Neural cell (in vitro differentiated cells): Measurements from ENCODE around the gene CCL26. TPM values are rescaled to one million over a fixed set of nuclear protein-coding genes. Genes with fewer than 3 reads are reported as not detected.

ENCODE experiments used
- H2AFZ ChIP-seq: fragments of 200-600, 300-800 bp; sonication (generic), shearing (Covaris generic); 2 replicates; pipeline ENCODE4 v1.6.0; 2014; ENCODE audit warnings: low read depth, mild to moderate bottlenecking, antibody characterized with exemption, low read length, moderate library complexity
- H3F3A ChIP-seq: fragments of 200-600 bp; shearing (Covaris generic); 2 replicates; pipeline ENCODE4 v1.6.1; 2016; ENCODE audit warnings: mild to moderate bottlenecking, moderate library complexity, mixed read lengths, antibody characterized with exemption, low read length; ENCODE audit not compliant: insufficient read depth, poor library complexity, severe bottlenecking
- H3K27ac ChIP-seq: fragments of 200-600, 300-800 bp; sonication (generic), shearing (Covaris generic); 2 replicates; pipeline ENCODE4 v1.5.1; 2014; ENCODE audit warnings: mild to moderate bottlenecking, low read length, moderate library complexity
- H3K27me3 ChIP-seq: fragments of 300-800, 200-600 bp; sonication (generic), shearing (Covaris generic); 2 replicates; pipeline ENCODE4 v1.6.0; 2014; ENCODE audit warnings: mild to moderate bottlenecking, low read depth, low read length, moderate library complexity; ENCODE audit not compliant: insufficient read depth
- H3K36me3 ChIP-seq: fragments of 300-800, 200-600 bp; sonication (generic), shearing (Covaris generic); 2 replicates; pipeline ENCODE4 v1.5.1; 2014; ENCODE audit warnings: mild to moderate bottlenecking, antibody characterized with exemption, low read length, moderate library complexity; ENCODE audit not compliant: insufficient read depth
- H3K4me2 ChIP-seq: fragments of 300-800, 200-600 bp; sonication (generic), shearing (Covaris generic); 2 replicates; pipeline ENCODE4 v1.6.0; 2014; ENCODE audit warnings: mild to moderate bottlenecking, low read length
- H3K4me3 ChIP-seq: fragments of 300-800, 200-600 bp; sonication (generic), shearing (Covaris generic); 2 replicates; pipeline ENCODE4 v1.5.1; 2014; ENCODE audit warnings: mild to moderate bottlenecking, low read length, moderate library complexity
- H3K79me2 ChIP-seq: fragments of 200-600 bp; shearing (Covaris generic); replicated peaks from 2 replicates; pipeline ENCODE4 v1.6.0; 2014; ENCODE audit warnings: mild to moderate bottlenecking, low read length, moderate library complexity; ENCODE audit not compliant: insufficient read depth
- H3K9ac ChIP-seq: fragments of 300-800, 200-600 bp; sonication (generic), shearing (Covaris generic); 2 replicates; pipeline ENCODE4 v1.6.1; 2016; ENCODE audit warnings: mild to moderate bottlenecking, low read length, mixed read lengths
- H3K9me2 ChIP-seq: fragments of 200-600 bp; shearing (Covaris generic); 2 replicates; pipeline ENCODE4 v1.6.1; 2016; ENCODE audit warnings: mild to moderate bottlenecking, low read length, mixed read lengths; ENCODE audit not compliant: insufficient read depth
- H3K9me3 ChIP-seq: fragments of 200-600, 300-800 bp; sonication (generic), shearing (Covaris generic); 2 replicates; pipeline ENCODE4 v1.6.1; 2016; ENCODE audit warnings: mild to moderate bottlenecking, mixed run types, low read length, moderate library complexity, mixed read lengths
- H4K20me1 ChIP-seq: fragments of 200-600 bp; shearing (Covaris generic); 2 replicates; pipeline ENCODE4 v1.6.1; 2016; ENCODE audit warnings: mild to moderate bottlenecking, mixed run types; ENCODE audit not compliant: insufficient read depth
- CTCF ChIP-seq: fragments of 450-650 bp; IDR thresholded peaks from 2 replicates; pipeline ENCODE4 v1.5.1; 2014; ENCODE audit warnings: antibody characterized with exemption, mild to moderate bottlenecking, moderate library complexity; ENCODE audit not compliant: poor library complexity, severe bottlenecking
- EP300 ChIP-seq: fragments of 450-650 bp; conservative IDR thresholded peaks from 2 replicates; pipeline ENCODE4 v1.6.1; 2014; ENCODE audit warnings: antibody characterized with exemption, mild to moderate bottlenecking, moderate library complexity; ENCODE audit not compliant: poor library complexity, severe bottlenecking
- EZH2 ChIP-seq: fragments of 200-600, 300-800 bp; shearing (Covaris generic), sonication (generic); IDR thresholded peaks from 2 replicates; pipeline ENCODE4 v1.6.1; 2014; ENCODE audit warnings: antibody characterized with exemption, low read length, borderline replicate concordance, mild to moderate bottlenecking; ENCODE audit not compliant: insufficient read depth, poor library complexity, severe bottlenecking
- MXI1 ChIP-seq: fragments of 450-650 bp; conservative IDR thresholded peaks from 2 replicates; pipeline ENCODE4 v1.6.1; 2014; ENCODE audit warnings: antibody characterized with exemption, mild to moderate bottlenecking; ENCODE audit not compliant: poor library complexity, severe bottlenecking
- POLR2AphosphoS5 ChIP-seq: IDR thresholded peaks from 2 replicates; pipeline ENCODE4 v1.6.1; 2012
- RAD21 ChIP-seq: fragments of 450-650 bp; conservative IDR thresholded peaks from 2 replicates; pipeline ENCODE4 v1.6.1; 2014; ENCODE audit warnings: antibody characterized with exemption, mild to moderate bottlenecking, moderate library complexity
- REST ChIP-seq: IDR thresholded peaks from 2 replicates; pipeline ENCODE4 v1.6.1; 2012; ENCODE audit warnings: borderline replicate concordance
- SMC3 ChIP-seq: fragments of 450-650 bp; conservative IDR thresholded peaks from 2 replicates; pipeline ENCODE4 v1.6.1; 2014; ENCODE audit warnings: antibody characterized with exemption, mild to moderate bottlenecking, moderate library complexity; ENCODE audit not compliant: poor library complexity
- TAF1 ChIP-seq: IDR thresholded peaks from 2 replicates; pipeline ENCODE4 v1.6.1; 2012; ENCODE audit warnings: low read depth
- polyA plus RNA-seq: library from polyadenylated mRNA; depleted of rRNA; stranded (reverse); fragments of >200 nt; gene quantifications from 2 replicates; pipeline ENCODE4 v1.2.3, GENCODE V29; 2014

The CCL26 gene
- polyA plus RNA-seq, 1 donor from 2014 or later = not detected

- TF ChIP-seq REST = no peak
- no peak for TF ChIP-seq EZH2
- no peak for TF ChIP-seq EP300
- no peak for TF ChIP-seq SMC3
- no peak for TF ChIP-seq MXI1
- no peak for TF ChIP-seq TAF1
- TF ChIP-seq CTCF = no peak
- TF ChIP-seq POLR2AphosphoS5 = no peak
- TF ChIP-seq RAD21 = no peak
- H3K9me2 ChIP-seq = no peaks in the 10 kb centered on the region
- H3K9ac ChIP-seq = no peak overlapping the region
- H3F3A ChIP-seq = no peaks in the 10 kb centered on the region
- no peak overlapping the region for H2AFZ ChIP-seq
- no peaks in the 10 kb centered on the region for H3K36me3 ChIP-seq
- H3K27ac ChIP-seq = no peak overlapping the region
- H3K79me2 ChIP-seq = no peaks in the 10 kb centered on the region
- H3K9me3 ChIP-seq = no peaks in the 10 kb centered on the region
- H3K4me3 ChIP-seq = no peak overlapping the region
- no peaks in the 10 kb centered on the region for H3K27me3 ChIP-seq
- no peaks in the 10 kb centered on the region for H4K20me1 ChIP-seq
- no peak overlapping the region for H3K4me2 ChIP-seq
Observed at GRCh38 chr7:75804004-75804403, 32.0 kb upstream of the CCL26 start.

GRCh38 chr7:75802552-75802821, 30.5 kb upstream of the CCL26 start:
- H3K4me2 ChIP-seq = no peak overlapping the region
- no peak overlapping the region for H3K4me3 ChIP-seq
- H4K20me1 ChIP-seq = no peaks in the 10 kb centered on the region
- no peaks in the 10 kb centered on the region for H3F3A ChIP-seq
- H3K27me3 ChIP-seq = no peaks in the 10 kb centered on the region
- no peak for TF ChIP-seq EP300
- no peak for TF ChIP-seq MXI1
- TF ChIP-seq REST = no peak
- TF ChIP-seq SMC3 = no peak
- no peak for TF ChIP-seq CTCF
- no peak for TF ChIP-seq EZH2
- no peak for TF ChIP-seq TAF1
- no peak for TF ChIP-seq POLR2AphosphoS5
- no peak for TF ChIP-seq RAD21
- no peaks in the 10 kb centered on the region for H3K36me3 ChIP-seq
- no peaks in the 10 kb centered on the region for H3K9me2 ChIP-seq
- no peak overlapping the region for H2AFZ ChIP-seq
- no peaks in the 10 kb centered on the region for H3K79me2 ChIP-seq
- no peak overlapping the region for H3K27ac ChIP-seq
- H3K9me3 ChIP-seq = no peaks in the 10 kb centered on the region
- H3K9ac ChIP-seq = no peak overlapping the region
